ENCODE measurements around the gene USP7. TPM values are rescaled to one million over a fixed set of nuclear protein-coding genes. Genes with fewer than 3 reads are reported as not detected.
A peak's percentile ranks its signal among the peaks of the same experiment; 100 is the strongest.

The USP7 gene
- total RNA-seq, 1 experiment from 2014 or later, result 148 TPM

DNA sequence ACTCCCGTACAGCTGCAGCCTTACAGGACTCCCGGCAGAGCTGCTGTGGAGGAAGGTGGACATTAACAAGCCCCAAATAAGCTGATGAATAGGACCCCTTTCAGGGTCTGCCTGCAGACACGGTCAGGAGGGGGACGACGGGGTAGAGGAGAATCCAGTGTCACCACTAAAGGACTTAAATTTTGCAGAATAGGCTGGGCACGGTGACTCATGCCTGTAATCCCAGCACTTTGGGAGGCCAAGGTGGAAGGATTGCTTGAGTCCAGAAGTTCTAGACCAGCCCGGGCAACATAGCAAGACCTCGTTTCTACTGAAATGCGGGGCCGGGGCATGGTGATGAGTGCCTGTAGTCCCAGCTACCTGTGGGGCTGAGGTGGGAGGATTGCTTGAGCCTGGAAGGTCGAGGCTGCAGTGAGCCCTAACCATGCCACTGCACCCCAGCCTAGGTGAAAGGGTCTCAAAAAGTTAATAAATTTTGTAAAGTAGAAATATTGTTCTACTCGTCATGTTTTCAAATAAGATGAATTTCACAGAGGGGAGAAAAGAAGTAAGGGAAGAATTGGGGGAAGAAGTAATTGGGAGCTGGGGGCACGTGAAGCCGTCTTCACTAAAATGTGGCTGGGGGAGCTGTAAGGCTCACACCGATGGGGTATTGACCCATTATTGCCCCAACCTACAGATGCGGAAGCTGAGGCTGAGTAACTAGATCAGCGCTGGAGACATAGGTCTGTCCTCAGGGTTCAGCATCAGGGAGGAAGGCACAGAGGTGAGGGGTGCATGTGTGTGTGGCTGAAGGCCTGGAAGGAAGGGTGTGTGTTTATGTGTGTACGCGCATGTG lies 76.9 kb downstream of the USP7 start:
- no peaks in the 10 kb centered on the region for H3K36me3 ChIP-seq (ENCODE audit: control insufficient read depth, insufficient read depth, low read length)
- POLR2A ChIA-PET, result no interaction called here
- H3K4me3 ChIP-seq (ENCODE audit: low read depth, low read length), result no peak overlapping the region
- no peak for DNase-seq
- TF ChIP-seq CTCF (IDR thresholded peaks at IDR 0.05; ENCODE audit: insufficient read depth in 1 of 2, low read depth in 1 of 2, low read length in 1 of 2, severe bottlenecking in 1 of 2, unreplicated experiment in 1 of 2), result no peak
- Mint-ChIP-seq H3K4me1 (ENCODE audit: low read depth, unreplicated experiment) (peaks cover 19% of the 10 kb centered on the region), H3K27ac (ENCODE audit: unreplicated experiment) (peak overlapping the region; percentile 70), H3K9me3 (ENCODE audit: unreplicated experiment) (no peaks in the 10 kb centered on the region), H3K36me3 (ENCODE audit: insufficient read depth, unreplicated experiment) (peaks cover 59% of the 10 kb centered on the region), H3K4me3 (ENCODE audit: unreplicated experiment) (no peak overlapping the region), H3K27me3 (ENCODE audit: insufficient read depth, unreplicated experiment) (no peaks in the 10 kb centered on the region)
- no peaks in the 10 kb centered on the region for H3K27me3 ChIP-seq (replicated peaks; ENCODE audit: control insufficient read depth, insufficient read depth, low read length)
- BruUV-seq (replicated peaks), result no TSS peak
- peaks cover 9% of the 10 kb centered on the region; the same call in 1 of the 2 replicates for H3K4me1 ChIP-seq
- CTCF ChIA-PET, result interaction anchor here (1.2 kb wide), 1 partner anchor 23 kb away, joined by 4 read pairs; no protein-coding TSS in a partner anchor
- intact Hi-C loops (cut with micrococcal nuclease; ENCODE audit: unreplicated experiment), result no loop called here
- H3K9me3 ChIP-seq, result no peaks in the 10 kb centered on the region

DNA sequence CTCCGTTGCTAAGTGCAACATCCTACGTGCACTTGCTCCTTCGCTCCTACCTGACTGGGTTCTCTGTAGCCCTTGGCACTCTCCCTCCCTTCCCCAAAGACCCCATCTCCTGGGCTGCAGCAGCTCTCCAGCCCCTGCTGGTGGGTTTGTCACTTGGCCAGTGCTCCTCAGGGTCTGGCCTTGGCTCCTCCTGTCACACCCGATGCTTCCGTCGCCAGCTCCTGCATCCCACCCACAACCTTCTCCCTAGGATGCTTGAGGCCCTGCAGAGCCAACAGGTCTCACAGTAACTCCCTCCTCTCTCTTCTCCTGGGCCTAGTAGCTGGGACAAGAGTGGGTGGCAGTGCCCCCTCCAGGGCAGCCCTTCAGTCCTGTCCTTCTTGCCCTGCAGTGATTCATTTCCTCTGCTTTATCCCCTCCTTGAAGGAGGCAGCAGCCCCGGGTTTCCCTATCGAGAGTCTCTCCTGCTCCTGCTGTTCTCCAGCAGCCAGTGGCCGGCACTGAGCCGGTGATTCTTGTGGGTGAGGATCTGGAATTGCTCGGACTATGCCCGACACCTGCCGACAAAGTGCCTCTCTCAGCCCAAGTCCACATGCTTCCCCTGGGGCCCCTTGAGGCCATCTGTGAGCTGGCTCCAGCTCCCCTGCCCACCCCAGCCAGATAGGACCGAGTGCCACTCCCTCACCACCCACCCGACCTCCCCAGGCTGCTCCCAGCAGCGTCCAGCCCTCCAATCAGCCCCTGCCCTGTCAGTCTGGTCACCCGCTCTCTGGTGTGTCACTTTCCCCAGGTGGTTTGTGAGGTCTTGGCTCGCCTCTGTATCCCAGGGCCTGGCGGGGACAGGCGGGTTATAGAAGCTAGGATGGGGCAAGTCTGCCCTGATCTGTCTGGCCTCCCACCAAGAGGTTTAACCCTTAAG lies 77.8 kb downstream of the USP7 start:
- Histone ChIP-seq H3K4me1 (peaks cover 9% of the 10 kb centered on the region; the same call in 1 of the 2 replicates), H3K4me3 (ENCODE audit: low read depth, low read length) (no peak overlapping the region), H3K36me3 (ENCODE audit: control insufficient read depth, insufficient read depth, low read length) (no peaks in the 10 kb centered on the region), H3K9me3 (no peaks in the 10 kb centered on the region), H3K27me3 (replicated peaks; ENCODE audit: control insufficient read depth, insufficient read depth, low read length) (no peaks in the 10 kb centered on the region)
- intact Hi-C loops (cut with micrococcal nuclease; ENCODE audit: unreplicated experiment), result no loop called here
- peaks cover 19% of the 10 kb centered on the region for H3K4me1 Mint-ChIP-seq (ENCODE audit: low read depth, unreplicated experiment)
- BruUV-seq (replicated peaks), result no TSS peak
- DNase-seq, result peak in 1 of 2 experiments; percentile 48
- H3K27me3 Mint-ChIP-seq (ENCODE audit: insufficient read depth, unreplicated experiment), result no peaks in the 10 kb centered on the region
- H3K27ac Mint-ChIP-seq (ENCODE audit: unreplicated experiment), result peak overlapping the region; percentile 70
- POLR2A ChIA-PET, result no interaction called here
- no peak overlapping the region for H3K4me3 Mint-ChIP-seq (ENCODE audit: unreplicated experiment)
- H3K9me3 Mint-ChIP-seq (ENCODE audit: unreplicated experiment), result no peaks in the 10 kb centered on the region
- TF ChIP-seq CTCF (IDR thresholded peaks at IDR 0.05; ENCODE audit: insufficient read depth in 1 of 2, low read depth in 1 of 2, low read length in 1 of 2, severe bottlenecking in 1 of 2, unreplicated experiment in 1 of 2), result peak in 1 of 2 experiments; percentile 4
- CTCF ChIA-PET, result interaction anchor here (1.0 to 1.2 kb wide), 3 partner anchors 22 to 249 kb away, joined by 4 read pairs; no protein-coding TSS in a partner anchor
- peaks cover 50% of the 10 kb centered on the region for H3K36me3 Mint-ChIP-seq (ENCODE audit: insufficient read depth, unreplicated experiment)

GRCh38 chr16:8882725-8883377 lies 80.9 kb downstream of the USP7 start:
- no peak overlapping the region for H3K4me3 Mint-ChIP-seq (ENCODE audit: unreplicated experiment)
- no peak for DNase-seq
- no peaks in the 10 kb centered on the region for H3K27me3 Mint-ChIP-seq (ENCODE audit: insufficient read depth, unreplicated experiment)
- no peak overlapping the region for H3K27ac Mint-ChIP-seq (ENCODE audit: unreplicated experiment)
- H3K36me3 Mint-ChIP-seq (ENCODE audit: insufficient read depth, unreplicated experiment), result peaks cover 51% of the 10 kb centered on the region
- no peak overlapping the region for H3K4me3 ChIP-seq (ENCODE audit: low read depth, low read length)
- H3K4me1 ChIP-seq, result peaks cover 27% of the 10 kb centered on the region
- H3K9me3 Mint-ChIP-seq (ENCODE audit: unreplicated experiment), result no peaks in the 10 kb centered on the region
- no peaks in the 10 kb centered on the region for H3K36me3 ChIP-seq (ENCODE audit: control insufficient read depth, insufficient read depth, low read length)
- H3K4me1 Mint-ChIP-seq (ENCODE audit: low read depth, unreplicated experiment), result peaks cover 26% of the 10 kb centered on the region
- H3K27me3 ChIP-seq (replicated peaks; ENCODE audit: control insufficient read depth, insufficient read depth, low read length), result no peaks in the 10 kb centered on the region
- ChIA-PET CTCF (interaction anchor here (1.6 kb wide), 1 partner anchor 19 kb away, joined by 3 read pairs; no protein-coding TSS in a partner anchor), POLR2A (no interaction called here)
- no peak for TF ChIP-seq CTCF (IDR thresholded peaks at IDR 0.05; ENCODE audit: insufficient read depth in 1 of 2, low read depth in 1 of 2, low read length in 1 of 2, severe bottlenecking in 1 of 2, unreplicated experiment in 1 of 2)
- no TSS peak for BruUV-seq (replicated peaks)
- no peaks in the 10 kb centered on the region for H3K9me3 ChIP-seq
- intact Hi-C loops (cut with micrococcal nuclease; ENCODE audit: unreplicated experiment), result loop anchor here (5.0 kb wide), 1 partner anchor 91 kb away; no protein-coding TSS in a partner anchor
